Keratinocyte (primary cell): ENCODE data around the gene ITGBL1. TPM values are rescaled to one million over a fixed set of nuclear protein-coding genes. Genes with fewer than 3 reads are reported as not detected.

Experiments used
- DNase-seq: peaks from one replicate; pipeline ENCODE4 v3.0.0-alpha.2; 2011; ENCODE audit warnings: low read depth, missing footprints, low spot score
- FAIRE-seq: peaks from 2 replicates; lab custom pipeline; 2011; peaks lifted over from hg19 to GRCh38; lab: Jason Lieb, UNC
- H2AFZ ChIP-seq: 2 replicates; pipeline ENCODE4 v1.6.0; 2012; ENCODE audit warnings: low read length, control low read depth, inconsistent platforms; ENCODE audit not compliant: control insufficient read depth
- H3K27ac ChIP-seq: 2 replicates; pipeline ENCODE4 v1.5.1; 2011; ENCODE audit warnings: low read length; ENCODE audit not compliant: control insufficient read depth, insufficient read depth
- H3K27me3 ChIP-seq: 3 replicates; pipeline ENCODE4 v1.6.0; 2011; ENCODE audit warnings: low read length; ENCODE audit not compliant: control insufficient read depth, insufficient read depth; ENCODE audit errors: extremely low read depth
- H3K36me3 ChIP-seq, 2 experiments: 2 replicates in 1 of 2; 3 replicates in 1 of 2; pipeline ENCODE4 v1.5.1; 2011; ENCODE audit warnings: low read length in 2 of 2, mild to moderate bottlenecking in 1 of 2; ENCODE audit not compliant: control insufficient read depth in 2 of 2, insufficient read depth in 2 of 2; ENCODE audit errors: extremely low read depth in 1 of 2
- H3K4me1 ChIP-seq: 3 replicates; pipeline ENCODE4 v1.5.1; 2011; ENCODE audit warnings: low read length; ENCODE audit not compliant: control insufficient read depth, insufficient read depth; ENCODE audit errors: extremely low read depth
- H3K4me2 ChIP-seq: 3 replicates; pipeline ENCODE4 v1.6.0; 2011; ENCODE audit warnings: low read depth, low read length; ENCODE audit not compliant: control insufficient read depth, insufficient read depth; ENCODE audit errors: extremely low read depth
- H3K4me3 ChIP-seq, 3 experiments: fragments of 200-600 bp in 1 of 3; sonication (generic) in 1 of 3; 2 replicates in 2 of 3; 3 replicates in 1 of 3; pipeline ENCODE4 v1.5.1; 2011 to 2016; ENCODE audit warnings: low read length in 3 of 3, mild to moderate bottlenecking in 3 of 3, control low read depth in 2 of 3, inconsistent platforms in 1 of 3, low read depth in 1 of 3, mixed read lengths in 1 of 3, mixed run types in 1 of 3, moderate library complexity in 1 of 3; ENCODE audit not compliant: control insufficient read depth in 2 of 3, insufficient read depth in 2 of 3; ENCODE audit errors: extremely low read depth in 1 of 3
- H3K79me2 ChIP-seq: 2 replicates; pipeline ENCODE4 v1.6.0; 2012; ENCODE audit warnings: low read length; ENCODE audit not compliant: control insufficient read depth, insufficient read depth
- H3K9ac ChIP-seq: 3 replicates; pipeline ENCODE4 v1.6.0; 2011; ENCODE audit warnings: low read length; ENCODE audit not compliant: control insufficient read depth, insufficient read depth; ENCODE audit errors: extremely low read depth
- H3K9me1 ChIP-seq: 3 replicates; pipeline ENCODE4 v1.6.0; 2011; ENCODE audit warnings: low read length; ENCODE audit not compliant: control insufficient read depth, insufficient read depth; ENCODE audit errors: extremely low read depth
- H3K9me3 ChIP-seq: 2 replicates; pipeline ENCODE4 v1.5.1; 2012; ENCODE audit warnings: low read depth, low read length; ENCODE audit not compliant: control insufficient read depth
- H4K20me1 ChIP-seq: 3 replicates; pipeline ENCODE4 v1.6.0; 2011; ENCODE audit warnings: low read length; ENCODE audit not compliant: control insufficient read depth, insufficient read depth; ENCODE audit errors: extremely low read depth
- CTCF ChIP-seq, 3 experiments: IDR thresholded peaks in 1 of 3; conservative IDR thresholded peaks in 1 of 3; optimal IDR thresholded peaks in 1 of 3; 2 replicates in 2 of 3; 3 replicates in 1 of 3; pipeline versions ENCODE3 to v1.5.1; 2011; ENCODE audit warnings: low read length in 3 of 3, mild to moderate bottlenecking in 3 of 3, moderate library complexity in 2 of 3, control low read depth in 1 of 3, inconsistent platforms in 1 of 3; ENCODE audit not compliant: insufficient read depth in 2 of 3; ENCODE audit errors: extremely low read depth in 1 of 3
- EZH2 ChIP-seq: IDR thresholded peaks from one replicate; pipeline ENCODE4 v1.6.1; 2012; ENCODE audit warnings: inconsistent platforms, mild to moderate bottlenecking, low read length, moderate library complexity
- dilution Hi-C: fragments of 300-500 bp; cut with MboI; formaldehyde crosslinking; loops from one replicate; pipeline ENCODE4 v1.7.0; 2020; ENCODE audit warnings: low sequenced_read_pairs; ENCODE audit not compliant: extremely low pct_ligation_motif_present
- polyA plus RNA-seq, 5 experiments: library from polyadenylated mRNA; depleted of rRNA in 3 of 5; stranded (reverse) in 3 of 5; stranded (forward) in 1 of 5; unstranded in 1 of 5; fragments of >200 nt; gene quantifications; 1 replicate in 1 of 5; 2 replicates in 3 of 5; 3 replicates in 1 of 5; pipeline versions ENCODE4 v1.2.1 to v1.2.3, GENCODE V29; 2011 to 2012; ENCODE audit warnings: missing spikeins in 2 of 5, low read depth in 1 of 5, low replicate concordance in 1 of 5

The ITGBL1 gene
- polyA plus RNA-seq, 1 donor (not counting 4 experiments of a cell fraction or from before 2014, with no cell fraction given): 2.1 TPM

DNA sequence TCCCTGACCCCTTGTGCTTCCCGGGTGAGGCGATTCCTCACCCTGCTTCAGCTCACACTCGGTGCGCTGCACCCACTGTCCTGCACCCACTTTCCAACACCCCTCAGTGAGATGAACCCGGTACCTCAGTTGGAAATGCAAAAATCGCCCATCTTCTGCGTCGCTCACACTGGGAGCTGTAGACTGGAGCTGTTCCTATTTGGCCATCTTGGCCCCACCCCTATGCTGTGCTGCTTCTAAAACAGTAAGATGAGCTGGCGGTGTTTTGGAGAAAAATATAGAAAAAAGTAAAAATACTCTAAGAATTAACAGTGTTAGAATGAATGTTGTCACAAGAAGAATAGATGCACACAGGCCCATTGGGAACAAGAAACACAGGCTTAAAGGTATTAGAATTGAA is 92.5 kb downstream of the ITGBL1 start:
- DNase-seq (no peak), FAIRE-seq (no peak)
- Histone ChIP-seq H3K9me1 (no peaks in the 10 kb centered on the region), H3K79me2 (no peaks in the 10 kb centered on the region), H4K20me1 (no peaks in the 10 kb centered on the region), H3K4me1 (no peaks in the 10 kb centered on the region), H3K4me3 (no peak overlapping the region), H3K9ac (no peak overlapping the region), H2AFZ (no peak overlapping the region), H3K9me3 (no peaks in the 10 kb centered on the region), H3K27ac (no peak overlapping the region), H3K36me3 (no peaks in the 10 kb centered on the region), H3K27me3 (no peaks in the 10 kb centered on the region), H3K4me2 (no peak overlapping the region)
- TF ChIP-seq CTCF (optimal IDR thresholded peaks at IDR 0.05 in 1 of 3, IDR thresholded peaks at IDR 0.05 in 1 of 3, conservative IDR thresholded peaks at IDR 0.05 in 1 of 3; ENCODE audit: extremely low read depth in 1 of 3, insufficient read depth in 2 of 3, low read length in 3 of 3) (no peak), EZH2 (no peak)
- dilution Hi-C loops: no loop called here

- dilution Hi-C loops: no loop called here
- DNase-seq (no peak), FAIRE-seq (no peak)
- Histone ChIP-seq H3K27ac (no peak overlapping the region), H3K4me2 (no peak overlapping the region), H3K36me3 (no peaks in the 10 kb centered on the region), H3K9me3 (no peaks in the 10 kb centered on the region), H3K79me2 (no peaks in the 10 kb centered on the region), H3K4me1 (no peaks in the 10 kb centered on the region), H3K27me3 (no peaks in the 10 kb centered on the region), H2AFZ (no peak overlapping the region), H3K4me3 (no peak overlapping the region), H3K9me1 (no peaks in the 10 kb centered on the region), H3K9ac (no peak overlapping the region), H4K20me1 (no peaks in the 10 kb centered on the region)
- TF ChIP-seq EZH2 (no peak), CTCF (optimal IDR thresholded peaks at IDR 0.05 in 1 of 3, IDR thresholded peaks at IDR 0.05 in 1 of 3, conservative IDR thresholded peaks at IDR 0.05 in 1 of 3; ENCODE audit: extremely low read depth in 1 of 3, insufficient read depth in 2 of 3, low read length in 3 of 3) (peak in 1 of 3 experiments; percentile 24)
Measured at GRCh38 chr13:101545521-101545920, 93.0 kb downstream of the ITGBL1 start.
